Activated naive CD8-positive, alpha-beta T cell treated with anti-CD3 and anti-CD28 coated beads, Interleukin-2, amount 10 ng/mL, durations not matched to agents 7 days and 5 days (primary cell): ENCODE measurements around the gene MYH9. TPM values are rescaled to one million over a fixed set of nuclear protein-coding genes. Genes with fewer than 3 reads are reported as not detected.
A peak's percentile ranks its signal among the peaks of the same experiment; 100 is the strongest.

Source experiments
- ATAC-seq: fragments of 150-1000 bp; cut with Tn5 transposase; one replicate; pipeline ENCODE4 v1.10.0; 2021; ENCODE audit warnings: low read depth, moderate library complexity
- POLR2A ChIA-PET: fragments of 350-600 bp; sonication (Branson Sonifier 250); formaldehyde crosslinking; loops from one replicate; lab custom pipeline; 2021; ENCODE audit warnings: antibody characterized with exemption; lab: Charles Lee
- DNase-seq: peaks from one replicate; pipeline ENCODE4 v3.0.0; 2021
- H3K27ac Mint-ChIP-seq: one replicate; pipeline ENCODE4 v1.8.0; 2022; ENCODE audit warnings: mild to moderate bottlenecking, mixed read lengths
- H3K27me3 Mint-ChIP-seq: one replicate; pipeline ENCODE4 v1.8.0; 2022; ENCODE audit warnings: mild to moderate bottlenecking, moderate library complexity, mixed read lengths
- H3K36me3 Mint-ChIP-seq: one replicate; pipeline ENCODE4 v1.8.0; 2021; ENCODE audit warnings: mild to moderate bottlenecking, mixed read lengths
- H3K4me1 Mint-ChIP-seq: one replicate; pipeline ENCODE4 v1.8.0; 2021; ENCODE audit warnings: mixed read lengths
- H3K4me3 Mint-ChIP-seq: one replicate; pipeline ENCODE4 v1.8.0; 2022; ENCODE audit warnings: mild to moderate bottlenecking, moderate library complexity, mixed read lengths
- H3K9me3 Mint-ChIP-seq: one replicate; pipeline ENCODE4 v1.8.0; 2021; ENCODE audit warnings: mixed read lengths
- total RNA-seq, 2 experiments: library from RNA; stranded (reverse); gene quantifications; one replicate each; pipeline ENCODE4 v1.2.3, GENCODE V29; 2021

MYH9 gene
- total RNA-seq, 2 experiments from 2014 or later, result 803 to 821 TPM

DNA sequence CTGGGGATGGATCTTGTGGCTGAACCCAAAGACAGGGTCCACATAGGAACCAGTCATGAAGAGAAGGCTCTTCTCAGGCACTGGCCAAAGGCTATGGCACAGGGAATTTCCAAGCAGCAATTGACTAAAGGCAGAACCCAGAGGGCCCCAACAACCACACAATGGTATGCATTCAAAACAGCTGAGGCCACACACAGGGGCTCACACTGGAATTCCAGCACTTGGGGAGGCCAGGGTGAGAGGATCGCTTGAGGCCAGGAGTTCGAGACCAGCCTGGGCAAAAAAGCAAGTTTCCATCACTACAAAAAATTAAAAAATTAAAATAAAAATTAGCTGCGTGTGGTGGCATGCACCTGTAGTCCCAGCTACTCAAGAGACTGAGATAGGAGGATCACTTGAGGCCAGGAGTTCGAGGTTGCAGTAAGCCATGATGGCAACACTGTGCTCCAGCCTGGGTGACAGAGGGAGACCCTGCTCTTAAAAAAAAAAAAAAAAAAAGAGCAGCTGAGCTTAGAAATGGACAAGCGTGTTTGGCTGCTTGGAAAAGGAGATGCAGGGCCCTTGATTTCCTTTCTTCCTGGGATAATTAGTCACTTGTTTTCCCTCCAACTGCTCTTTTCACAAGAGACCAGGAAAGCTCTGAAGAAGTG lies 44.6 kb downstream of the MYH9 start:
- H3K4me3 Mint-ChIP-seq, result no peak overlapping the region
- no peaks in the 10 kb centered on the region for H3K9me3 Mint-ChIP-seq
- POLR2A ChIA-PET, result interaction anchor here (0.5 to 1.5 kb wide), 6 partner anchors 12 to 72 kb away, joined by 3 to 4 read pairs (median 3); no protein-coding TSS in a partner anchor
- ATAC-seq (no peak), DNase-seq (no peak)
- H3K36me3 Mint-ChIP-seq, result peaks cover 34% of the 10 kb centered on the region
- peak overlapping the region; percentile 42 for H3K27ac Mint-ChIP-seq
- H3K4me1 Mint-ChIP-seq, result peaks cover 60% of the 10 kb centered on the region
- H3K27me3 Mint-ChIP-seq, result no peaks in the 10 kb centered on the region

DNA sequence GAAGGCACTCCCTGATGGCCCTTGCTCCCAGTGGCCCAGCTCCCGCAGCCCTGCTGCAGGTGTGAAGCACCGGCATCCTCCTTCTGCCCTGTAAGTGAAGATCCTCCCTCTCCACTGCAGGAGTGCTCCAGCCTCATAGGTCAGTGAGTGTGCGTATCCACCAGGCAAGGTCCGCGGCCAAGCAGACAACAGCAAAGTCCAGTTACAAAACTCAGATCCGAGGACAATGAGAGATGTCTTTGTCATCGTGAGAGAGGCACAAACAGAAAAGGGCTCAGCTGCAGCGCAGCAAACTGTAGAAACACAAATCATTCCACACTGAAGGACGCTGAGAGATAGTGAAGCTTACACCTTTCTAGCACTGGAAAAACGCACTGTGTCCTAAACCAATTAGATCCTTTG lies 46.1 kb downstream of the MYH9 start:
- peaks cover 37% of the 10 kb centered on the region for H3K36me3 Mint-ChIP-seq
- no peak for ATAC-seq
- no peaks in the 10 kb centered on the region for H3K9me3 Mint-ChIP-seq
- POLR2A ChIA-PET, result no interaction called here
- peaks cover 64% of the 10 kb centered on the region for H3K4me1 Mint-ChIP-seq
- H3K4me3 Mint-ChIP-seq, result no peak overlapping the region
- no peak for DNase-seq
- H3K27me3 Mint-ChIP-seq, result no peaks in the 10 kb centered on the region
- H3K27ac Mint-ChIP-seq, result peak overlapping the region; percentile 55

DNA sequence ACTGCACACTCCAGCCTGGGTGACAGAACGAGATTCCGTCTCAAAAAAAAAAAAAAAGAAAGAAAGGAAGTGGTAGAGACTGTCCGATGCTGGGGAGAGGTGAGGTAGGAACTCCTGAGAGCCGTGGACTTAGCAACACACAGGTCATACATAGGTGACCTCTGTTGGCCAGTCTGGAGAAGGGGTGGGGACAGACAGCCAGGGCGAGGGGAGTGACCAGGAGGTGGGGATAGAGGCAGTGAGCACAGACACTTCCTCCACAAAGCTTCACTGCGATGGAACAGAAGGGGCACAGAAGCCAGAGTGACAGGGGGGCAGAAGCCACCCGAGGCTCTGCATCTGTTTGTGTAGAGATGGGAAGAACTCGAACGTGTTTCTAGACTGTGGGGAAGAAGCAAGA lies 47.1 kb downstream of the MYH9 start:
- peak overlapping the region; percentile 95 for H3K27ac Mint-ChIP-seq
- peak overlapping the region; percentile 65 for H3K4me3 Mint-ChIP-seq
- peaks cover 73% of the 10 kb centered on the region for H3K4me1 Mint-ChIP-seq
- ATAC-seq, result peak; percentile 11
- no peaks in the 10 kb centered on the region for H3K9me3 Mint-ChIP-seq
- no peak for DNase-seq
- H3K36me3 Mint-ChIP-seq, result peaks cover 46% of the 10 kb centered on the region
- H3K27me3 Mint-ChIP-seq, result no peaks in the 10 kb centered on the region
- POLR2A ChIA-PET, result interaction anchor here (1.0 kb wide), 1 partner anchor 38 kb away, joined by 3 read pairs; no protein-coding TSS in a partner anchor

DNA sequence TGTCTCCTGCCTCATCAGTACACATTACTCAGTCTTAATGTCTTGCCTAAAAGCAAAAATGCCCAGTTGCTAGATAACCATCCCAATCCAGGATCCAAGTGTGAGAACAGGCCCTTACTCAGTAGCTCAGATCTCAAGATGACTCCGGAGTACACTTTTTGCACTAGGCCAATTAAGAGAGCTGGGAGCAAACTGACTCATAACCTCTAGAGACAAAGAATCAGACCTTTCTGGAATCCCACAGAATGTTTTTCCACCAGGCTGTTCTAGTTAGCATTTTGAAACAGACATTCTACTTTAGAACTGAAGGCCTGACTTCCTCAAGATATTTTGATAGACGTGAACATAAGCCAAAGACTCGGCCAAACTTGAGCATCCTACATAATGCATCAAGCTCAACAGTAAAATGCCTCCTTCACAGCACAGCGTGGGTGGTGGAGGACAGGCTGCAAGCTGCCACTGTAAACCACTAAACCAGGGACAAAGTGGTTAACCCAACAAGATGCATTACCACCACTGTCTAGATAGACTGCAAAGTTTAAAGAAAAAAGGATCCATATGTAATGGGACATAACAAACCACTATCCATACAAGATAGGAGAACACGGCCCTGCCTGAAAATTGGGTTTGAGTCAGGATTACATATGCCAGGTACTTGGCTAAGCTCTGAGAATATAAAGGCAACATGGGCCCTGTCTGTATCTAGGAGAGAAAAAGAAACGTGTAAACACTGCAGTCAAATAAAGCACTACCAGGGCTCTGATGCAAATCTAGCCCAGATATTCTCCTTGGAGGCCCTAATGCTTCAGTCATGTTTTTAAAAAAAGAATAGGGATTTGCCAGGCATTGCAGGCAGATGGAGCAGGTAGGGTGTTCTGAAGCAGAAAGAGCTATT lies 48.3 kb downstream of the MYH9 start:
- POLR2A ChIA-PET, result interaction anchor here (0.6 to 2.1 kb wide), 9 partner anchors 8 to 186 kb away, joined by 3 to 8 read pairs (median 3); no protein-coding TSS in a partner anchor
- DNase-seq (no peak), ATAC-seq (no peak)
- H3K4me3 Mint-ChIP-seq, result peak overlapping the region; percentile 58
- no peaks in the 10 kb centered on the region for H3K9me3 Mint-ChIP-seq
- H3K27me3 Mint-ChIP-seq, result no peaks in the 10 kb centered on the region
- peaks cover 77% of the 10 kb centered on the region for H3K4me1 Mint-ChIP-seq
- peak overlapping the region; percentile 86 for H3K27ac Mint-ChIP-seq
- H3K36me3 Mint-ChIP-seq, result peaks cover 47% of the 10 kb centered on the region

DNA sequence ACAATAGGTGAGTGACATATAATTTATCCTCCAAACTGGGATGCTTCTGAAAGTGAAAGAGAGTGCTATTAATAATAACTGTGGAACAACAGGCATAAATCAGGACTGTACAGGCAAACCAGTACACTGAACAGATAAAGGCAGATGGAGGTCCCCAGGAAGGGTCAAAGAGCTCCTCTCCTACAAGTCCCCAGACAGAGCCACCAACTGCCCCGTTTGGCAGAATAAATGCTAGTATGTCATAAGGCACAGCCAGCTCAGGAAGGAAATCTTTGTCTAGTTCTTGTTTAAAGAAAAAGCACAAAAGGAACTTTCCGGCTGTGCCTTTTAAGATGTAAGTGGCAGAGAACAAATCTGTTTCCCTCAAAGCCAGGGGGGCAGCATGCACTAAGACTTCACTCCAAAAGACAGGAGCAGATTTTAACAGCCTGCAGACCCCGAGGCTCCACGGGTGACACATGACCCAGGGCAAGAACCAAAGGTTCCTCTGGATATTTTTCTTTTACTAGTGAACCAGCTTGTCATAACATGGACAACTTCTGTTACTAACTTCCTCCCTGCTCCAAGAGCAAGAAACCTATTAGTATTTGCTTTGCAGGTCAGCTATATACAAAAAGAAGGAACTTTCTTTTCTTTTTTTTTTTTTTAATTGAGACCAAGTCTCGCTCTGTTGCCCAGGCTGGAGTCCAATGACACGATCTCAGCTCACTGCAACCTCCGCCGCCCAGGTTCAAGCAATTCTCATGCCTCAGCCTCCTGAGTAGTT lies 50.2 kb downstream of the MYH9 start:
- no peaks in the 10 kb centered on the region for H3K9me3 Mint-ChIP-seq
- peaks cover 55% of the 10 kb centered on the region for H3K36me3 Mint-ChIP-seq
- ATAC-seq (no peak), DNase-seq (no peak)
- H3K4me1 Mint-ChIP-seq, result peaks cover 84% of the 10 kb centered on the region
- H3K27me3 Mint-ChIP-seq, result no peaks in the 10 kb centered on the region
- peak overlapping the region; percentile 74 for H3K4me3 Mint-ChIP-seq
- POLR2A ChIA-PET, result interaction anchor here (0.6 to 2.9 kb wide), 7 partner anchors 9 to 48 kb away, joined by 3 to 10 read pairs (median 3); no protein-coding TSS in a partner anchor
- H3K27ac Mint-ChIP-seq, result peak overlapping the region; percentile 98

DNA sequence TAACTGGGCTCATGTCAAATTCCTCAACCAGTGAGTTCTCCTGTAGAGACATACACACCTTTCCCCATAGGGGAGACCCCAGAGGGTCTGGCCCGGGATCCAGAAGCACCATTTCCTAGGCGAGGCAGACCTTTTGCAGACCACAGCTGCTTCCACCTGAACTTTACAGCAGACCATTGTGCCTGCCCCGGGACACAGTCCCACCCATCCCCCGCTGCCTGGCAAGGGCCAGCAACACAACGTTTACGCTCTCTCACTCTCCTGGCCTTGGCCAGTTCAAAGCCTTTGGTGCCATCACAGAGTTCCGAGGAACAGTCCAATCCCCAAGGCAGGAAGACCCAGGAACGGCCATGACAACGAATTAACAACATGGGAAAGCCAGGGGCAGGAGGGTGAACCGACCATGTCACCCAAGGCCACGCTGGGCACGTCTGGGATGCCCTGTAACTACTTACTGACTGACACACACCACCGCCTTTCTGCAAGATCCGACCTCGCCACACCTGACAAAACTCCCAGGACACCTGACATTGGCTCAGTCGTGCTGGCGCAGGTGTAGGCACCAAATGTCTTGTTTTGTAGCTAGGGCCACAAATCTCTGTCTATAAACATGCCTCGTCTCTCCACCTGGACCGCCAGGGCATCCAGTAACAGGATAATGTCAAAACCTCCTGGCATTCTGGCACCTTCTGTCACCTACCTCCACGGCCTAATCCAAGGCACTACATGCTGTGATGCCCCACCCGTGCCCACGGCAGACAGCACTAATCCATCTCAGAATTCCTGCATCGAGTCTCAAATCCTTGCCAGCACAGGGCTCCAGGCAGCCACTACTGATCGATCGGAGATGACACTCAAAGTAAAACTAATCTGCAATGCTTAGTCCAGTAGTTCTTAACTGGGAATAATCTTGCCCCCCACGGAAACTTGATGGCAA lies 51.3 kb downstream of the MYH9 start:
- POLR2A ChIA-PET, result interaction anchor here (0.6 to 2.9 kb wide), 6 partner anchors 8 to 49 kb away, joined by 3 to 10 read pairs (median 3); no protein-coding TSS in a partner anchor
- no peak for ATAC-seq

DNA sequence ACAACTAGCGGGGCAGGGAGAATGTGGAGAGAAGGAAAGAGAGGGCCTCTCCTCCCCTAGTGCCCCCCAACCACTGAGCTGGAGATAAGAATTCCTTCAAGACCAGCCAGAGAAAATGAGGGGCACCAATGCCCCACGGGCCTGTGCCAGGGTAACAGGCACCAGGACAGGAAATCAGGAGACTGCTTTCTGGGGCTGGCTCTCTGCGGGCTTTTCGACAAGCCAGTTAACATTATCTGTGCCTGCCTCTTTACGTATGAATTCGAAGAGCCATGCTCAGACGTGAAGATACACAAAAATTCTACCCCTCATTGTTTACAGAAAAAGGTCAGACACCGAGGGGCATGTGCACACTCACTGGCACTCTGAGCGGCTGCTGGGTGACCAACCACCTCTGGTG lies 52.1 kb downstream of the MYH9 start:
- Mint-ChIP-seq H3K9me3 (no peaks in the 10 kb centered on the region), H3K27me3 (no peaks in the 10 kb centered on the region), H3K4me3 (peak overlapping the region; percentile 74), H3K4me1 (peaks cover 82% of the 10 kb centered on the region), H3K36me3 (peaks cover 56% of the 10 kb centered on the region), H3K27ac (peak overlapping the region; percentile 98)
- DNase-seq, result no peak
- POLR2A ChIA-PET, result interaction anchor here (0.6 to 4.4 kb wide), 9 partner anchors 10 to 142 kb away, joined by 3 to 30 read pairs (median 8); no protein-coding TSS in a partner anchor
- ATAC-seq, result no peak

More for the DNA sequence above, 51.3 kb downstream of the MYH9 start:
- DNase-seq, result no peak
- Mint-ChIP-seq H3K27me3 (no peaks in the 10 kb centered on the region), H3K36me3 (peaks cover 58% of the 10 kb centered on the region), H3K9me3 (no peaks in the 10 kb centered on the region), H3K4me3 (peak overlapping the region; percentile 74), H3K4me1 (peaks cover 82% of the 10 kb centered on the region), H3K27ac (peak overlapping the region; percentile 98)

DNA sequence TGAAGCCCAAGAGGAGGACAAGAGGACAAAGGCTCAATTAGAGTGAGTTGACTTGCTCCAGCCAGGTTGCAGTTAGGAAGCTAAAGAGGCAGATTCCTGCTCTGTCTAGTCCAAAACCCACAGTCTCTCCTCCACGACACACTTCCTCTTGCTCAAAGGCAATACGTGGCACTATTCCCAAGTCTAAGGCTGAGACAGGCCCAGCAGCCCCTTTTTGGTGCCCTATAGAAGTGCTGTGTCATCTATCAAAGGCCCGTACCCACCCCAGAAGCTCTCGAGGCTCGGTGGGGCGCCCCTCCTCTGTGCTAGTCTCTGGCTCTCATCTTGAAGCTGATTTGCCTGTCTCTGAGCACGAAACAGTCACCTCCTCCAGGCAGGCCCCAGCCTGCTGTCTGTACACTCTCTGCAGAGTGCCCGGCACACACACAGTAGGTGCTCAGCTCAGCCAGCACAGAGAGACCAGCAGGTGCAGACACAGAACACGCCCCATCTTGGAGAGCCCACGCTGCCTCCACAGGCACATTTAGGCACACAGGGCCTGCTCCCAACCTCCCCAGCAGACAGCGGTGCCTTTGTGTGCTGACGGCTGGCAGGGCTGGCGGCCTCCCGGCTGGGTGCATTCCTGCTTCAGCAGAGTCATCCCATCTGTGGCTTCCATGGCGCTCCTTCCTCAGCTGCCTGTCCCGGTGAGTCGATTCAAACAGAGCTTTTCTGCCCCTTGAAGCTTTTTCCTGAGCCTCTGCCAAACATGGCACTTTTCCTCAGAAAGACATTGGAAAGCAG lies 52.8 kb downstream of the MYH9 start:
- DNase-seq (peak; percentile 57), ATAC-seq (no peak)
- Mint-ChIP-seq H3K36me3 (peaks cover 58% of the 10 kb centered on the region), H3K4me1 (peaks cover 86% of the 10 kb centered on the region), H3K4me3 (peak overlapping the region; percentile 74), H3K9me3 (no peaks in the 10 kb centered on the region), H3K27ac (peak overlapping the region; percentile 98), H3K27me3 (no peaks in the 10 kb centered on the region)
- POLR2A ChIA-PET, result interaction anchor here (0.6 to 4.5 kb wide), 13 partner anchors 9 to 143 kb away, joined by 3 to 62 read pairs (median 8); partner anchors contain the start of gene MYH9

DNA sequence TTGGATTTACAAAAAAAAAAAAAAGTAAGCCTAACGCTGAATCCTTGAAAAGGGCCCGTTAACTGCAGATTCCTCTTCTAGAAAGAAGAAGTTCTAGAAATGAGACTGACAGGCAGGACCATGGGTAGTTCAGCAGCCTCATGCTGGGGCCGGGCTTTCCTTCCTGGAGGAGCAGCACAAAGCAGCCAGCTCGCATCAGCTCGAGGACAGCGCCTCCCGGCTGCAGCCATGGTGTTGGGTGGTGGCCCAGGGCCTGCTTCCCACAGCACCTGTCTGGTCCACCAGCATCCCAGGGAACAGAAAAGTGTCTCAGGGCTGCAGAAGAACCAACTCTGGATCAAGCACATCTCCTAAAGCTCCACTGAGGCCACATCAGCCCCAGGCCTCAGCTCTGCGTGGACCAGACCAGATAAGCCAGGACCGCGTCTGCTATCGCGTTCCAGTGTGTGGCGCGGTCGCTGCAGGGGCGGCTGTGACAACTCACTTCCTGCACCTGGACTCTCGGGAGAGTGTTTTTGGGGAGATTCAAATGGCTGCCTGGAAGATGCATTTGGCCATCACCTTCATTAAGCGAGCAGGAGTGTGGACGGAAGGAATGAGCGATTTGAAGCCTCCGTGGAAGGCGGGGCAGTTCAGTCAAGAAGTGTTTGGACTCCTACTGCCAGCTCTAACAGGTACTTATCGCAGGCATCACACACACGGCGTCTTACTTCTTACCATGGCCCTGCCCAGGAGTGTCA lies 53.5 kb downstream of the MYH9 start:
- peak overlapping the region; percentile 98 for H3K27ac Mint-ChIP-seq
- H3K36me3 Mint-ChIP-seq, result peaks cover 58% of the 10 kb centered on the region
- no peak for ATAC-seq
- DNase-seq, result peak; percentile 62
- no peaks in the 10 kb centered on the region for H3K27me3 Mint-ChIP-seq
- H3K4me3 Mint-ChIP-seq, result peak overlapping the region; percentile 74
- POLR2A ChIA-PET, result interaction anchor here (0.9 to 4.5 kb wide), 13 partner anchors 11 to 119 kb away, joined by 3 to 62 read pairs (median 8); partner anchors contain the start of gene MYH9
- H3K4me1 Mint-ChIP-seq, result peaks cover 87% of the 10 kb centered on the region
- H3K9me3 Mint-ChIP-seq, result no peaks in the 10 kb centered on the region

DNA sequence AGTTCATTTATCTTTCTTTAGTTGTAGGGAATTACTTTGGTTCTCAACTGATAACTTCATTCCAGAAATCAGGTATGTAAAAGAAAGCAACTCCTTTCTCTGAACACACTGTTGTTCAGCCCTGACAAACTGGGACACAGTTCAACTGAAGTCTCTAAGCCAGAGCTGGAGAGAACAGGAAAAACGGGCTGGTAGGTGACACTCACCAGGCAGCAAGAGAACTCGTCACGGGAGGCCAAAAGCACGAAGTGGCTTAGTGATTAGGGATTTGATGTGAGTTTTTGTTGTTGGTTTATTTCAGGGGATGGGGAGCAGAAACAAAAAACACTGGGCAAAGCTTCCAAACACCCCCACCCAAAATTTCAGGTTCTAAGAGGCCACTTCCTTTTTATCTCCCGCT lies 54.1 kb downstream of the MYH9 start:
- Mint-ChIP-seq H3K9me3 (no peaks in the 10 kb centered on the region), H3K4me3 (peak overlapping the region; percentile 74), H3K4me1 (peaks cover 87% of the 10 kb centered on the region), H3K36me3 (peaks cover 58% of the 10 kb centered on the region), H3K27ac (peak overlapping the region; percentile 98), H3K27me3 (no peaks in the 10 kb centered on the region)
- POLR2A ChIA-PET, result interaction anchor here (0.9 to 4.5 kb wide), 8 partner anchors 12 to 52 kb away, joined by 4 to 62 read pairs (median 15); partner anchors contain the start of gene MYH9
- no peak for DNase-seq
- ATAC-seq, result no peak
